A673 (cell line): ENCODE results near the gene ACER1. TPM values are rescaled to one million over a fixed set of nuclear protein-coding genes. Genes with fewer than 3 reads are reported as not detected.
A peak's percentile ranks its signal among the peaks of the same experiment; 100 is the strongest.

Source experiments
- BruUV-seq: library from RNA; stranded (reverse); fragments of 400-500 nt; replicated peaks from 2 replicates; lab custom pipeline; 2021; lab: Mats Ljungman, UMichigan
- CTCF ChIA-PET: fragments of 300-600 bp; sonication (Branson Sonifier 250); formaldehyde crosslinking; loops from one replicate; lab custom pipeline; 2022; ENCODE audit warnings: antibody characterized with exemption; lab: Charles Lee
- POLR2A ChIA-PET: fragments of 300-600 bp; sonication (Branson Sonifier 250); formaldehyde crosslinking; loops from one replicate; lab custom pipeline; 2022; ENCODE audit warnings: antibody characterized with exemption; ENCODE audit not compliant: low non-redundant PET; lab: Charles Lee
- DNase-seq: peaks from one replicate; pipeline ENCODE4 v3.0.0-alpha.2; 2015; ENCODE audit warnings: low spot score
- H3K27ac ChIP-seq: fragments of 200-600 bp; sonication (generic); 2 replicates; pipeline ENCODE4 v1.5.1; 2016; ENCODE audit warnings: mixed run types, low read depth, mild to moderate bottlenecking, mixed read lengths, antibody characterized with exemption, low read length; ENCODE audit not compliant: poor library complexity, severe bottlenecking
- H3K27me3 ChIP-seq: fragments of 200-600 bp; sonication (generic); replicated peaks from 2 replicates; pipeline ENCODE4 v1.6.1; 2017; ENCODE audit warnings: mixed run types, low read depth, mild to moderate bottlenecking, mixed read lengths, antibody characterized with exemption, low read length; ENCODE audit not compliant: insufficient read depth, poor library complexity
- H3K36me3 ChIP-seq: fragments of 200-600 bp; sonication (generic); 2 replicates; pipeline ENCODE4 v1.6.1; 2016; ENCODE audit warnings: mixed run types, mild to moderate bottlenecking, mixed read lengths, antibody characterized with exemption, low read length; ENCODE audit not compliant: insufficient read depth, poor library complexity, severe bottlenecking
- H3K4me1 ChIP-seq: fragments of 200-600 bp; sonication (generic); 2 replicates; pipeline ENCODE4 v1.6.1; 2017; ENCODE audit warnings: mixed run types, mild to moderate bottlenecking, mixed read lengths, antibody characterized with exemption, low read length; ENCODE audit not compliant: insufficient read depth, poor library complexity, severe bottlenecking
- H3K4me3 ChIP-seq: fragments of 200-600 bp; sonication (generic); 2 replicates; pipeline ENCODE4 v1.5.1; 2016; ENCODE audit warnings: low read depth, mixed run types, mild to moderate bottlenecking, mixed read lengths, low read length; ENCODE audit not compliant: poor library complexity, severe bottlenecking
- H3K9me3 ChIP-seq: fragments of 200-600 bp; sonication (generic); 2 replicates; pipeline ENCODE4 v1.6.1; 2016; ENCODE audit warnings: mixed run types, low read depth, mild to moderate bottlenecking, mixed read lengths, antibody characterized with exemption, low read length; ENCODE audit not compliant: poor library complexity, severe bottlenecking
- EZH2 ChIP-seq: fragments of 200-600 bp; sonication (generic); IDR thresholded peaks from 2 replicates; pipeline ENCODE4 v1.6.1; 2017; ENCODE audit warnings: borderline replicate concordance, low read depth, mild to moderate bottlenecking, mixed read lengths, antibody characterized with exemption, low read length; ENCODE audit not compliant: poor library complexity, severe bottlenecking
- intact Hi-C: fragments of 100-400 bp; cut with micrococcal nuclease; formaldehyde crosslinking; loops from one replicate; pipeline ENCODE4 v1.10.0; 2022; ENCODE audit not compliant: unreplicated experiment
- total RNA-seq: library from RNA; stranded (reverse); gene quantifications from 2 replicates; pipeline ENCODE4 v1.2.3, GENCODE V29; 2021
- TF ChIP-seq, protein P1 (sequence below): fragments of 300-800, 200-600 bp; sonication (generic); conservative IDR thresholded peaks from 2 replicates; pipeline ENCODE4 v1.5.1; 2017; ENCODE audit warnings: low read depth, mild to moderate bottlenecking, antibody characterized with exemption, low read length, moderate library complexity, mixed read lengths

The ACER1 gene
- total RNA-seq, 1 experiment from 2014 or later: not detected

DNA sequence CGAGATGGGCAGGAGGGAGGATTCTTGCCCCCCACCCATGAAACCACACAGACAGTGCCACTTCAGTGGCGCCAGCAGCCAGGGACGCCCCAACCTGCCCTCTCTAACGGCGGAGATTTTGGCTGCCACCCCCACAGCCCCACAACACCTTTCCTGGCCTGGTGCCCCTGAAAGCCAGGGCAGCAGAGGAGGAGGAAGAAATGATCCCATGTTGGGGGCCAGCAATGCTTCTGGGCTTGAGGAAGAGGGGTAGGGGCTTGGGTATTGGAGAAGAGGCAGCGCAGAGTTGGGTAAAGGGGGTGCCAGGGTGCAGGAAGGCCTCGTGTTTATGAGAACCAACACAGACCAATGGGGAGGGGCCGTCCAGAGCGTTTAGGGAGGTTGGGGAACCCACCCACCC is 55.4 kb downstream of the ACER1 start:
- ChIA-PET POLR2A (no interaction called here), CTCF (no interaction called here)
- intact Hi-C loops: no loop called here
- no peak for TF ChIP-seq EZH2
- TF ChIP-seq, protein P1, sequence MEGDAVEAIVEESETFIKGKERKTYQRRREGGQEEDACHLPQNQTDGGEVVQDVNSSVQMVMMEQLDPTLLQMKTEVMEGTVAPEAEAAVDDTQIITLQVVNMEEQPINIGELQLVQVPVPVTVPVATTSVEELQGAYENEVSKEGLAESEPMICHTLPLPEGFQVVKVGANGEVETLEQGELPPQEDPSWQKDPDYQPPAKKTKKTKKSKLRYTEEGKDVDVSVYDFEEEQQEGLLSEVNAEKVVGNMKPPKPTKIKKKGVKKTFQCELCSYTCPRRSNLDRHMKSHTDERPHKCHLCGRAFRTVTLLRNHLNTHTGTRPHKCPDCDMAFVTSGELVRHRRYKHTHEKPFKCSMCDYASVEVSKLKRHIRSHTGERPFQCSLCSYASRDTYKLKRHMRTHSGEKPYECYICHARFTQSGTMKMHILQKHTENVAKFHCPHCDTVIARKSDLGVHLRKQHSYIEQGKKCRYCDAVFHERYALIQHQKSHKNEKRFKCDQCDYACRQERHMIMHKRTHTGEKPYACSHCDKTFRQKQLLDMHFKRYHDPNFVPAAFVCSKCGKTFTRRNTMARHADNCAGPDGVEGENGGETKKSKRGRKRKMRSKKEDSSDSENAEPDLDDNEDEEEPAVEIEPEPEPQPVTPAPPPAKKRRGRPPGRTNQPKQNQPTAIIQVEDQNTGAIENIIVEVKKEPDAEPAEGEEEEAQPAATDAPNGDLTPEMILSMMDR: no peak
- Histone ChIP-seq H3K36me3 (no peaks in the 10 kb centered on the region), H3K27me3 (no peaks in the 10 kb centered on the region), H3K4me1 (peaks cover 12% of the 10 kb centered on the region), H3K9me3 (no peaks in the 10 kb centered on the region), H3K27ac (peak overlapping the region; percentile 90), H3K4me3 (peak overlapping the region; percentile 99)
- no TSS peak for BruUV-seq
- no peak for DNase-seq

DNA sequence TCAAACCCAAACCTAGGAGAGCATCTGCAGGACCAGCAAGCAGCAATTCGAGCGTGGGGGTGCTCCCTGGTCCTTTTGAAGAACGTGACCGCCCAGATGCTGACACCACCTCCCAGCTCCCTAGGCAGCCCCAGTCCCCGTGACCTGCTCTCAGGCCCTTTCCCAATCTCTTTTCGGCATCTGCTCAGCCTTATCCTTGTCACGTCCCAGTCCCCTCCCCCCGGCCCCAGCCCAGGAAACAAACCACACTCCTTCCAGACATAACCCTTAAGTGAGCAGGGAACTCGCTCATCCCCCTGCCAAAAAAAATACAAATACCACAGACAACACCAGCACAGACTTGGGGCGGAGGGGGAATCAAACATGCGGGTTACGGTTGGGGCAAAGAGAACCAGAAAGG is 57.0 kb downstream of the ACER1 start:
- BruUV-seq: no TSS peak
- Histone ChIP-seq H3K4me1 (peaks cover 12% of the 10 kb centered on the region), H3K9me3 (no peaks in the 10 kb centered on the region), H3K4me3 (no peak overlapping the region), H3K27ac (no peak overlapping the region), H3K36me3 (no peaks in the 10 kb centered on the region), H3K27me3 (no peaks in the 10 kb centered on the region)
- no peak for TF ChIP-seq EZH2
- TF ChIP-seq, protein P1: no peak
- ChIA-PET POLR2A (no interaction called here), CTCF (no interaction called here)
- intact Hi-C loops: no loop called here
- DNase-seq: no peak

DNA sequence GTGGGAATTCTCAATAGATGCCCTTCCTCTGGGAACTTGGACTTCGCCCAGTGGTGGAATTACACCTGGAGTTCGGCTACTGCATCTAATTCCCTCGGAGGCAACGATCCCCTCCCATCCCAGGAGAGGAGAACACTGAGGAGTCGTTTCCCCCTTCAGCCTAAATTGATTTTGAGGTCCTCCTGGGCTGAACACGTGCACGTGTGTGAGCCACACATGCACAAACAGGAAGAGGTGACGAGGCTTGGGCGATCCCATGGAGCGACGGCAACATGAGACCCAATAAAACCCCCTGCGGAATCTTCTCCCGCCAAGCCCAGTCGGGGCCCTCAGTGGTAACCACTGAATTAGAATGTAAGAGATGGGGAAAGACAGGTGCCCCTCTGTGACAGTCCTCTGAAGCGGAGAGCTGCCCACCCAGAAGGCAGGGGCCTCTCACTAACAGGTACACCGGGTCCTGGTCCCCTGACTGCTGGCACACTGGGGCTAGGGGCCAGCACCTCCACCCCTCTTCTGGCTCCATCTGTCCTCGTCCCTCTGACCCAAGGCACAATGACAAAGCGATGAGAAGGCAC is 58.2 kb downstream of the ACER1 start:
- intact Hi-C loops: no loop called here
- TF ChIP-seq, protein P1: no peak
- no peak for TF ChIP-seq EZH2
- BruUV-seq: no TSS peak
- POLR2A ChIA-PET: no interaction called here
- peaks cover 1% of the 10 kb centered on the region for H3K36me3 ChIP-seq
- no peak overlapping the region for H3K27ac ChIP-seq
- H3K4me3 ChIP-seq: no peak overlapping the region
- CTCF ChIA-PET: no interaction called here
- H3K9me3 ChIP-seq: no peaks in the 10 kb centered on the region
- no peaks in the 10 kb centered on the region for H3K27me3 ChIP-seq
- DNase-seq: no peak
- H3K4me1 ChIP-seq: peaks cover 12% of the 10 kb centered on the region
